Measurements from ENCODE around the gene GPR21. TPM values are rescaled to one million over a fixed set of nuclear protein-coding genes. Genes with fewer than 3 reads are reported as not detected.

The GPR21 gene
- polyA plus RNA-seq, 1 donor = 0.39 TPM

DNA sequence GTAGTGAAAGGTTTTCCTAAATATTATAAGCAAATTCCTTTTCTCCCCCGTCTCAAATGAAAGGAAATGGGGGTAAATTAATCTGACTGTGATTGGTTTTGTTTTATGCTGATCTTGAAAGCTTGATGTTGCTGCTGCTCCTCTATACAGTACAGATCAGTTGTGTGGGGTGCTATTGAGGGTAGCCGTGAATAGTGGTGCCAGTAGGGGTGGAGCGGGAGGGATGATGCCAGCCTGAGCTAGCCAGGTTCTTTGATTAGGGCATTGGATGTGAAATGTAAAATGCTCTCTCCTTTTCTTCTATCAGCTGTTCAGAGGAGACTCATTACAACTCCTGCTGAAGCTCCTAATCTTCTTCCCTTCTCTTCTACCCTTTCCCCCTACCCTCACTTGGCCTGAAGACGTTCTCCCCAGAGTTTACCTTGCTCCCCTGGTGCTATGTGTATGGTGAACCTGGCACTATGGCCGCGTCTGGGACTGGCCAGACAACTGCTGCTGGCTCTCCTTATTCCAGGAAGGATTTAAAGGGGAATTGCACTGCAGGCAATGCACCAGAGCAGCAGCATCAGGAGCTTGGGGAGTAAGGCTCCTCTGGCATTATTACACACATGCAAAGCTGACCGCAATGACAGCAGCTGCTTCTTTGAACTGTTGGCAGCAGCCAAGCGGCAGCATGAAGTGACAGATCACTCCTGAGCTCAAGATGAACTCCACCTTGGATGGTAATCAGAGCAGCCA, 566 bp downstream of the GPR21 start:
- no peak for DNase-seq

DNA sequence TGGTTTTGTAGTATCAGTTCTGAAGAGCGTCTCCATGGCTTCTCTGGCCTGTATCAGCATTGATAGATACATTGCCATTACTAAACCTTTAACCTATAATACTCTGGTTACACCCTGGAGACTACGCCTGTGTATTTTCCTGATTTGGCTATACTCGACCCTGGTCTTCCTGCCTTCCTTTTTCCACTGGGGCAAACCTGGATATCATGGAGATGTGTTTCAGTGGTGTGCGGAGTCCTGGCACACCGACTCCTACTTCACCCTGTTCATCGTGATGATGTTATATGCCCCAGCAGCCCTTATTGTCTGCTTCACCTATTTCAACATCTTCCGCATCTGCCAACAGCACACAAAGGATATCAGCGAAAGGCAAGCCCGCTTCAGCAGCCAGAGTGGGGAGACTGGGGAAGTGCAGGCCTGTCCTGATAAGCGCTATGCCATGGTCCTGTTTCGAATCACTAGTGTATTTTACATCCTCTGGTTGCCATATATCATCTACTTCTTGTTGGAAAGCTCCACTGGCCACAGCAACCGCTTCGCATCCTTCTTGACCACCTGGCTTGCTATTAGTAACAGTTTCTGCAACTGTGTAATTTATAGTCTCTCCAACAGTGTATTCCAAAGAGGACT, 1.5 kb downstream of the GPR21 start:
- no peak for DNase-seq

DNA sequence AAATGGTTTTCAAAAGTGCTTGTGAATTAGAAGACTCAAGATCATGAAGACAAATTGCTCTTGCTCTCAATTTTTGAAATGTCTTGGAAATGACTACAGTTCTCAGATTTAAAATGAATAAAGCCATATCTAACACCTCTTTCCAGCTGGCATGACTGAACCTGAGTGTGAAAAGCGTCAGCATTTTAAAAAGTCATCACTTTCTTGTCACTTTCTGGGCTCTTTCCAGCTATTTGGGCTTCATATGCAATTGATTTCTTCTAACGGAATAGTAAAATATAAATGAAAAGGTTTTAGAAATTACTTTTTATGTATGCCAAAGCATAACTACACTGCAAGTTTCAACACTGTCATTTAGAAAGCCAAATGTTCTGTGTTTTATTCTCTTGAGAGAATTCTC, 2.3 kb downstream of the GPR21 start:
- DNase-seq = no peak

DNA sequence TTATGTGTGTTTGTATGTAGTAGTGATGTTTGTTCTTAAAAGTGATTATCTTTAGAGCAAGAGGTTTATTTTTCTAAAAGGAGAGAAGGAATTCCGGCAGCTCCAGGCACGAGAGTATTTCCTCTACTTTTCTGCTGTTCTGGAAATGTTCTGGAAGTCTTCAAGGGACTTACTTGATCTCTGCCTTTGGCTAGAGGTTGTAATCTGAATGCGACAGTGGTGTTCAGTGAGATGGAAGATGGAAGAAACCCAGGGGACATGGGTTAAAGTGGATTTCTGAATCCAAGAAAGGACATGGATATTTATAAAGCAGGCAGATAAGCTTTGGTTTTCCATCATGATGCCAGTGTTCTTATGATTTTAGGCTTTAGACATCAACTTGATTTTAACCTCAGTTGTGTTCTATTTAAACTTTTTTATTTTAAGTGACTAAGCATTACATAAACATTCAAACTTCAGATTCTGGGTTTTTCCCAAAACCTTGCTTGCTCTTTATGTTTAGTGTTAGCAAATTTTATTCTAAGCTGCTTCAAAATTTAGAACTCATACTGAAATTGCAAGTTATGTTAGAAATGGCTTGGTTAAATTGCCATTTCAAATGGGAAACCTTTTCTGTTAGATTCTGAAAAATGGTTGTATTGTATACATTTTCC, 3.6 kb downstream of the GPR21 start:
- no peak for DNase-seq

DNA sequence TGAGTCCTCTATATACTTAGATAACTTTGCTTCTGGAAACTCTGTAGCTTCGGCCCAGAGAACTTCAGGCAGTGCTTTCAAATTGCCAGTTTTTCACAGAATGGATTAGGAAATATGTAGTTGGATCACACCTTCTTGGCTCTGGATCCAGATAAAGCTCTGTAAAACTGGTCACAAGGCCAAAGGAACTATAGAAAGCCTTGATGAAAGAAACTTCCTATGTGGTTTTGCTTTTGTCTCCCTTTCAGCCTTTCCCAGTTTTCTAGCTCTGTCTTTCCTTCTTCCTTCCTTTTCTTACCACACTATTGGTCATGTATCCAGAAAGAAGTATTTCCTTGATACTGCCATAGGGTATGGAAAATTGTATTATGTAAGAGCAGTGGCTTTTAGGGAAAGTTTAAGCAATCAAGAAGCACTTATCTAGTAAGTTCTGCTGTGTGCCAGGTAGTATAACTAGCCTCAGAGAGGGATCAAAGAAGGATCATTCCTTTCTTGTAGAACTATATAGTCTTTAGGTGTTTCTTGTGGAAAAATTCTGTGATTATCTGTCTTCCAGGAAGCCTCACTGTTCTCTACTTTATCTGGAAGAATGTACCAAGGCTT, 6.3 kb downstream of the GPR21 start:
- no peak for DNase-seq

DNA sequence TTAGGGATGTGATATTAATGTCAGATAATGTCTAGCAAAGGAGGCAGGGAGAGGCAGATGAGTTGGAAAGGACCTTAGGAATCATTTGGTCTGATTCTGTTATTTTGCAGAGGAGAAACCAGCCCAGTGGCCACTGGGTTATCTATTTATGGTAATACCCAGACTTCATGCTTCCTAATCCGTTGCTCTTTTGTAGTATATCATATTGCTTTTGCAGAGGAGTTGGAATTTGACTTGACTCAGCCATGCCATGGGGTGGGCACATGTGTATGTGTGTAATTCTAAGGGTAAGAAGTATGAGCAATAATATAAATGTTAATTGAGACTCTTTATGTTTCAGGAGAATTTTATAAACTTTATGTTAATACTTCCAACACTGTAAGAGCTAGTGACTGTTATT, 7.3 kb downstream of the GPR21 start:
- no peak for DNase-seq

DNA sequence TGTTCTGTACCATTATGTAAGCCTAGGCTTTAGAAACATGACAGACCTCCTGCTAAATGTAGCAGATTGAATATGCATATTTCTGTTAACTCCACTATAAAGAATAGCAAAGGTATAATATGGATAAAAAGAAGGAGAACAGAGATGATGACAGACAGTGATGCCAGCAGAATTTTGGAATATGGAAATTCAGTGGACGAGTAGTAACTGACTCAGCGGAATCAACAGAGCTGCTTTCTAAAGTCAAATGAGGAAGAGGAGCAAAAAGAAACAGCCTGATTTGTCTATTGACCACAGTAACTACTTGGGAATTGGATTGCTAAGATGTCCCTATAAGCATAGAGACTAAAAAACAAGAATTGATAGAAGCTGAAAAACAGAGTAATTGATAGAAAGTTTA, 8.0 kb downstream of the GPR21 start:
- DNase-seq = no peak

DNA sequence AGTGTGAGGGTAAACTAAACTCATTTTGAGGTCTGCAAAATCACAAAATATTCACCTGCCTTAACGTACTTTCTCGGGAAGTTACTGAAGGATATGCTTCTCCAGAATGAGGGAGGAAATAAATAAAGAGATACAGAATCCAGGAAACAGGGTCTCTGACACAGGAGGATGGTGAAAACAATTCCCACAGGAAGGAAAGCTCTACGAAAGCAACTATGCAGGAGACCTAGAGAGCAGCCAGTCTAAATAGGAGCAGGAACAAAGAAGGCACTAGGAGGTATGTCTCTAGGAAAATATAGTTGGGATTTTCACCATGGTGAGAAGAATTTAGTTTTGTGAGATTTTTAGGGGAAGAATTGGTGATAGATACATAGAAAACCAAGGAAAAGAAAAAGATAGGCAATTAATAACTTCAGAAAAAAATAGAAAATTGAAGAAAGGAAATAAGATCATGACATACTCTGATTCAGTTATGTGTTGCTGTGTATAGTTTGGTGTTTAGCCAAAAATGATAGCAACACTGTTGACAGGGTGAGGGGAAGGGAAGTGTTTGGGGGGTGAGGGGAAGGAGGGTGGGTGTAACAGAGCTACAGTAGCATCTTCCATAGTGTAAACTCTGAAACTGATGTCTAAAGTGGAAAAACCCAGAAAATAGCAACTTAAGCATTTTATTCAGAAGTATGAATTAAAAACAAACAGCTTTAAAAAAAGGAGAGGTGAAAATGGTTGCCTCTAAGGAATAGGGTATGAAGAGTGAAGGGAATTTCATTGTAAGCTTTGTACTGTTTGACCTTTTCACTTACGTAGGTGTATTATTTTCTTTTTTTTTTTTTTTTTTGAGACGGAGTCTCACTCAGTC, 9.8 kb downstream of the GPR21 start:
- DNase-seq = no peak

DNA sequence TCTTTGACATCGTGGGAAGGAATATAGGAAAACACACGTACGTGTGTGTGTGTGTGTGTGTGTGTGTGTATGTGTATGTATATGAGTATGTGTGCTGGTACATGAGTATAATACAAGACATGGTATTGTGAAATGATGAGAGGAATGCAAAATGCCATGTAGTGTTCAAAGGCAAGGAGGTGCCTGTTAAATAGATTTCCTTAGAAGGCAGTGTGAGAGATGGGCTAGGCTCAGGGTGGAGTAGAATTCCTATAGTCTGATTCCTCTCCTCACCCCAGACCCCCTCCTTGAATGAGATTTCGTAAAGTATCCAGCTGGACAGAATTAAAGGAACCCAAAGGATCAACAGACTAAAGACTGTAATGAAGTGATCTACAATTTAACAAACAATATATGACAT, 11.1 kb downstream of the GPR21 start:
- no peak for DNase-seq

DNA sequence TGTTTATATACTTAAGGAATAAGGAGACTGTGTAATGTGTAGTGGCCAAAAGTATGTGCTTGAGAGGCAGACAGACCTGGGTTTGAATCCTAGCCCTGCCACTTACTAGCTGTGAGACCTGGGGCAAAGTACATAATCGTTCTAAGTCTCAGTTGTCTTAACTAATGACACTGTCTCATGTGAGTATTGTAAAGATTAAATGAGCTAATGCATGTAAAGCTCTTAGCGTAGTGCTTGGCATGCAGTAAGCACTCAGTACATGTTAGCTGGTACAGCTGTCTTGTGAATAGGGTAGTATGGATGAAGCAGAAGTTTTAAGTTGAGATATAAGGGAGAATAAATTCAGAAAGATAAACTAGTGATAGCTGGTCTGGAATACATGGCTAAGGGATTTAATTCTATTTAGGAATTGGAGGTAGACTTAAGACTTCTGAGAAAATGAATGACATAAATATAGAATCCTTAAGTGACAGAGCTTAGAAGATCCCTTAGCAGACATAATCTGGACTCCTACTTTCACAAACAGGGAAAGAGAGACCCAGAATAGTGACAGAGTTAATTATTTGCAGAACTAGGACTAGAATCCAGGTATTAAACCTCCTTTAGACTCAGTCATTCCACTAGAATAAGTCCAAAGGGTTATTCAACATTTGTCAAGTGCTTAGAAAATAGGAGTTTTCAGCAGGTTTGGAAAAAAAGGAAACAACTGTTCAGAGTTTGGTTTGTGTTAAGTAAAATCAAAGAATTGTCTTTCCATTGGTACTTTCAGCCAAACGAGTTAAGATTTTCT, 13.1 kb downstream of the GPR21 start:
- DNase-seq = no peak

DNA sequence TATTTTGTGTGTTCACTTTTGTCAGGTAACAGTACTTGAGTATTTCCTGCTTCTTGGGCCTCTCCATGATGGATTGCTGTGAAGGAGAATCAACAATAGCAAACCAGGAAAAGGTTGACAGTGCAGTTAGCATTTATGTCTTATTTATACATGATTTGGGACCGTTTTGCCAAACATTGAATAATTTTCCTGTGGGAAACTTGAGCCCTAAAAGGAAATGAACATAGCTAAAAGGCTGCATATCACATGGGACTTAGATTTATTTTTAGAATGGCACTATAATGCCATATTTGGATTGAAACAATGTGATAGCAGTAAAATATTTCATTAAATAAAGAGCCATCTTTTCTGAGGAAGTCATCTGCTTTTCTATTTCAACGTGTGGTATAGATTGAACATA, 15.3 kb downstream of the GPR21 start:
- DNase-seq = no peak

DNA sequence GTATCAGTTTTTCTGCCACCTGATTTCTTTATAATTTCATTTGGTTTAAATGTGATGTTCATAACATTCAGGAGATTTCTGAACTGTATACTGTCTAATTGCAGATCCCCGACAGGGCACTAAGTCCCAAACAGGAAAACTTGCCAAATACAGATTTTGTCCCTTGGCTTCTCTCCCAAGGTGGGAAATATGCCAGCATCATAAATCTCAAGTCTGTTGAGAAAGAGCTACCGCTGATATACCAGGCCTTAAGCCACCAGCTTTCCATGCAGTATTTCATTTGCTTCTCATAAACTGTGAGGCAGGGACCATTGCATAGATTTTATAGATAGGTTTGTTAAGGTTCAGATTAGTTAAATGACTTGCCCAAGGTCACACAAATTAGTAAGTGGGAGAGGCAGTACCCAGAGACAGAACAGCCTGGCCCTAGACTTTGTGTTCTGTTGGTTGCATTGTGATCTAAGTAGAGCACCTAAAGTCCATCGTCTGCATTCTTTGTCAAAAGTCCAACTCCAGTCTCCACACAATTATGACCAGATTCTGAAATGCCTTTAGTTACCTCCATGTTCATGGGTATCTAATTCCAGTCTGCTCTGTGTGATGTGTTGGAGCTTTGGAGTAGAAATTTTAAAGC, 16.2 kb downstream of the GPR21 start:
- no peak for DNase-seq

DNA sequence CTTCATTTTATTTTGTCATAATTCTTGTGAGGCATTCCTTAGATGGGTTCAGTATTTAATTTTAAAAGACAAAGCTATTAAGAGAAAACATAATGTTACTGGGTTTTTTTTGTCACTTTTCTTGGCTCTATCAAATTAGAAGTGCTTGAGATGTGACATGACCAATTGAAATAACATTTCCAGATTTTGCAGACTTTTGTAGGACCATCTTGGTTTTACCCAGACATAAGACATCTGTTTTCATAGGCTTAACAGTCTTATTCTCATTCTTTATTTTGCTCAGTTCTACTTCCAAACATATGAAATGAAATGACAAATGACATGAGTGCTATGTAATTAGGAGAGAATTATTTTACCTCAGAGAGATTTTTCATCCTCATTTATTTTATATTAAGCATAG, 19.6 kb downstream of the GPR21 start:
- no peak for DNase-seq

DNA sequence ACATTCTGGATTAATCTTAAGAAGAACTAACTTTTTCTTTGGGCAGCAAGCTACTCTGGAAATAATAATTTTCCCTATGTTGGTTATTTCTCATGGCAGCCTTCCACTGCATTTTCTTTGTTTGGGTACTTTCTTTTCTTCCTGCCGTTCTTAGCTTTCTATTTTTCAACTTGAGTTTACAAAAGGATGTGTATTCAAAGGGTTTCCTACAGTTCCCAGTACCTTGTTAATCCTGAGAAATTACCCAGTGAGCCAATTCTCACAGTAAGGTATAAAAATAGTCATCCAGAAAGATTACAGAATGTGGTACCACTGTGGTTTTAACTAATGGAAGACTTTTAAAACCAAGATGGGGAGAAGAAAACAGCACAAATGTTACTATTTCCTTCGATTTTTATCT, 20.2 kb downstream of the GPR21 start:
- DNase-seq = no peak

DNA sequence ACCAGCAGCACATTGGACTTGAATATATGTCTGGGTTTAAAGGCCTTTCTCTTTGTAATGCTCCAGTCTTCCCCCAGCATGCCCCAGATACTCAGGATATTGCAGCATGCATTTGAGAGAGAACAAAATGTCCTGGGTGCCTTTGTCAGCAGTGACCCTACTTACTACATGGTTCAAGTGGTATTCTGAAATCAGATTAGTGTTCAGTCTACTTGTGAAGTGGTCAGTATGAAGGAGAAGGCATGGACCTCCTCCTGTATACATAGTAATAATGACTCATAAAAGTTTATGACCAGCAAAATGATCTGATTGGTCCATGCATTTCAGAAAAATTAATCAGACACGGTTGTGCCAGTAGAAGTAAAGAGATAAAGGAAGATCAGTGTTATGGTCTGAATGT, 25.4 kb downstream of the GPR21 start:
- no peak for DNase-seq

DNA sequence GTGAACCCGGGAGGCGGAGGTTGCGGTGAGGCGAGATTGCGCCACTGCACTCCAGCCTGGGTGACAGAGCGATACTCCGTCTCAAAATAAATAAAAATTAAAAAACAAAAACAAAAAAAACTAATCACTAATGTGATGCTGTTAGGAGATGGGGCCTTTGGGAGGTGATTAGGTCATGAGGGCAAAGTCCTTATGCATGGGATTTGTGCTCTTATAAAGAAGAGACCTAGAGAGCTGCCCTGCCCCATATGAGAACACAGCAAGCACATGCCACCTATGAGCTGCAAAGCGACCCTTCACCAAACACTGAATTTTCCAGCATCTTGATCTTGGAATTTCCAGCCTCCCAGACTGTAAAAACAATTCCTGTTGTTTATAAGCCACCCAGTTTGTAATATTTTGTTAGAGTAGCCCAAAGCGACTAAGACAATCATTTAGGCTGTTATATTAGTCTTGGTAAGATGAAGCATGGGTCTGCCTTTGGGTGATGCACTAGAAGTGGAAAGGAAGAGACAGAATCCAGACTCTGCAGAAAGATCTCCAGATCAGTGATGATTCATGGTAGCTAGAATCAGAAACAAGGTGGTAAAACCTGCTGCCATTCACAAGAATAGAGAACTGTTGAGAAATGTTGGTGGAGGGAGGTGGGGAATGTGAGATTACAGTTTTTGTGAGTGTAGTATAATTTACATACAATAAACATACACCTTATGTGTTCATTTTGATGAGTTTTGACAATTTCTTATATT, 26.2 kb downstream of the GPR21 start:
- no peak for DNase-seq

DNA sequence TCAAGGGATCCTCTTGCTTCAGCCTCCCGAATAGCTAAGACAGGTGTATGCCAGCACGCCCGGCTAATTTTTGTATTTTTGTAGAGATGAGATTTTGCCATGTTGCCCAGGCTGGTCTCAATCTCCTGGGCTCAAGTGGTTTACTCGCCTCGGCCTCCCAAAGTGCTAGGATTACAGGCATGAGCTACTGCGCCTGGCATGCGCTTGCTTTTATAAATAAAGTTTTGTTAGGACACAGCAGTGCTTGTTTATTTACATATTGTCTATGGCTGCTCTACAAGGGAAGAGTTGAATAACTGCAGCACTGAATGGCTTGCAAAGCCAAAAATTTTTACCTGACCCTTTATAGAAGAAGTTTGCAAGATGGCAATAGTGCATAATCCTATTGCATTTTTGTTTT, 27.7 kb downstream of the GPR21 start:
- no peak for DNase-seq

DNA sequence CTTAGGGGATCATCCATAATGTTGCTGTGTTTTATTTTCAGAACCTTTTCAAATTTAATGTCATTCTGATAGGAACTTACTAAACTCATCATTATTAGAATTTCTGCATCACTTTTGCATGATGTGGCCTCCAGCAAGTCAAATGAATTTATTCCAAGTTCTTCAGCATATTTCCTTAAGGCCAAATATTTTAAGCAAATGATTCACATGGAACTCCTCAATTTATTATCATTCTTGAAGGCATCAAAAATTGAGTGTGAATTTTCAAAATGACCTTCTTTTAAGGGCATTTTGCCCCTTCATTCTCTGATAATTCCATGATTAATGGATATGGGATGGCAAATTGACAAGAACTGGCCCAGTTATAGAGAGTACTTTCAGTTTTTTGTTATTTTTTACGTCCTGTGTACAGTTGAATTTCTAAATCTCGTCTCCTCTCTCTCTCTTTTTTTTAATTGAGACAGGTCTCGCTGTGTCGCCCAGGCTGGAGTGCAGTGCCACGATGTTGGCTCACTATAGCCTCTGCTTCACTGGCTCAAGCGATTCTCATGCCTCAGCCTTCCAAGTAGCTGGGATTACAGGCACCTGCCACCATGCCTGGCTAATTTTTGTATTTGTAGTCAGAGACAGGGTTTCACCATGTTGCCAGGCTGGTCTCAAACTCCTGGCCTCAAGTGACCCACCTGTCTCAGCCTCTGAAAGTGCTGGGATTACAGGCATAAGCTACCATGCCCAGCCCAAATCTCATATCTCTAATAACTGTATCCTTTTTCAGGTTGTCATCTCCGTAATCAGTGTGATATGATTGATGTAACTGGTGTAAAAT, 29.1 kb downstream of the GPR21 start:
- no peak for DNase-seq

DNA sequence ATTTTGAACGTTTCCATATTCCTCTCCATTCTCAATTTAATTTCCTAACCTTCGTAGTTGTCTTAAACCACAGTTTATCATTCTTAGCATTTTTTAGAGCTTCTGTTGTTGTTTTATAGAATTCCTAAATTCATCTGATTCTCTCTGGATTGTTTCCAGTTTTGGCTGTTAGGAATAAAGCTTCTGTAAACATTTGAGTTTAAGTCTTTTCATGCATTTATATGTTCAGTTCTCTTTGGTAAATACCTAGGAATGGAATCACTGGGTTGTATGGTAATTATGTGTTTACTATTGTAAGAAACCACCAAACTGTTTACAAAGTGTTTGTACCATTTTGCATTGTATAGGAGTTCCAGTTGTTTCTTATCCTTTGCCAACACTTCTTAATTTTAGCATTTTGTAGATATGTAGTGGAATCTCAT, 29.7 kb downstream of the GPR21 start:
- DNase-seq = no peak

DNA sequence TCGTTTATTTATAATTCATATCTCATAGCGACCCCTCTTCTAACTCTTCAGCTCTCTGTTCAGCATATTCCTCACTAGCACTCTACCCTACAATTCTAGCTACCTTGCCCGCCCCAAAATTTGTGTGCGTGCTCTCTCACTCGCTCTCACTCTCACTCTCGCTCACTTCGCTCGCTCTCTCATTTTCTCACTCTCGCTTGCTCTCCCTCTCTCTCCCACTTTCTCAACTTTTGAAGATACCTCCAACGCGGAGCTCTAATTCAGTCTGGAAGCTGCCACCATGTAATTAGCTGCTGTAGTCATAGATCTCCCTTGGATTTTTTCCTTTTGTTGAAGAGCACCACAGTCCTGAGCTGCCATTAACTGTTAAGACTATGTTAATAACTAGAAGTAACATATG, 30.4 kb downstream of the GPR21 start:
- no peak for DNase-seq
